CD4-positive, alpha-beta T cell (primary cell): Measurements from ENCODE around the gene REXO5. TPM values are rescaled to one million over a fixed set of nuclear protein-coding genes. Genes with fewer than 3 reads are reported as not detected.

Source experiments
- ATAC-seq: fragments of 200-7000 bp; cut with Tn5 transposase; one replicate; pipeline ENCODE4 v1.10.0; 2022; ENCODE audit warnings: mild to moderate bottlenecking; ENCODE audit not compliant: poor library complexity
- CTCF ChIA-PET: fragments of 350-600 bp; sonication (Branson Sonifier 250); formaldehyde crosslinking; loops from one replicate; lab custom pipeline; 2021; ENCODE audit warnings: antibody characterized with exemption, inconsistent platforms; lab: Charles Lee
- POLR2A ChIA-PET: fragments of 350-600 bp; sonication (Branson Sonifier 250); formaldehyde crosslinking; loops from one replicate; lab custom pipeline; 2021; ENCODE audit warnings: antibody characterized with exemption, inconsistent platforms; lab: Charles Lee
- DNase-seq, 14 experiments: peaks; one replicate each; pipeline ENCODE4 v3.0.0-alpha.2; 2013 to 2020; ENCODE audit warnings: mixed read lengths in 2 of 14
- H3K27ac ChIP-seq, 2 donors: one replicate each; pipeline versions ENCODE4 v1.5.1 to v1.7.0; 2013; ENCODE audit warnings: low read length in 2 of 2, low read depth in 1 of 2, mild to moderate bottlenecking in 1 of 2
- H3K27me3 ChIP-seq, 2 experiments: 1 replicate in 1 of 2; 2 replicates in 1 of 2; pipeline versions ENCODE4 v1.6.1 to v1.7.0; 2013; ENCODE audit warnings: low read length in 2 of 2, control low read depth in 1 of 2, mild to moderate bottlenecking in 1 of 2, moderate library complexity in 1 of 2; ENCODE audit not compliant: insufficient read depth in 2 of 2, control insufficient read depth in 1 of 2
- H3K36me3 ChIP-seq: one replicate; pipeline ENCODE4 v1.6.1; 2013; ENCODE audit warnings: low read length, control low read depth; ENCODE audit not compliant: insufficient read depth
- H3K4me1 ChIP-seq: one replicate; pipeline ENCODE4 v1.6.1; 2013; ENCODE audit warnings: low read length, control low read depth; ENCODE audit not compliant: insufficient read depth
- H3K4me3 ChIP-seq: one replicate; pipeline ENCODE4 v1.5.1; 2013; ENCODE audit warnings: mild to moderate bottlenecking, low read length, moderate library complexity
- H3K9me3 ChIP-seq, 2 experiments: 1 replicate in 1 of 2; 2 replicates in 1 of 2; pipeline versions ENCODE4 v1.6.1 to v1.7.0; 2013; ENCODE audit warnings: low read length in 2 of 2, mild to moderate bottlenecking in 2 of 2, control low read depth in 1 of 2, moderate library complexity in 1 of 2; ENCODE audit not compliant: control insufficient read depth in 1 of 2, insufficient read depth in 1 of 2
- H3K27ac Mint-ChIP-seq: one replicate; pipeline ENCODE4 v1.8.0; 2020; ENCODE audit warnings: mixed read lengths
- H3K27me3 Mint-ChIP-seq: one replicate; pipeline ENCODE4 v1.8.0; 2021; ENCODE audit warnings: mixed read lengths
- H3K36me3 Mint-ChIP-seq: one replicate; pipeline ENCODE4 v1.8.0; 2021; ENCODE audit warnings: low read depth, mixed read lengths
- H3K4me1 Mint-ChIP-seq: one replicate; pipeline ENCODE4 v1.8.0; 2021; ENCODE audit warnings: low read depth, mixed read lengths
- H3K4me3 Mint-ChIP-seq: one replicate; pipeline ENCODE4 v1.8.0; 2020; ENCODE audit warnings: mild to moderate bottlenecking, mixed read lengths
- H3K9me3 Mint-ChIP-seq: one replicate; pipeline ENCODE4 v1.8.0; 2020; ENCODE audit warnings: mixed read lengths
- intact Hi-C, 2 experiments: fragments of 100-400 bp; cut with DNase I in 1 of 2; cut with micrococcal nuclease in 1 of 2; formaldehyde crosslinking; loops; one replicate each; pipeline versions ENCODE4 v1.15.1 to v1.9.0; 2023 to 2025; cut with DNase I, micrococcal nuclease
- total RNA-seq, 174 experiments: library from RNA in 2 of 174; stranded (reverse) in 2 of 174; gene quantifications; one replicate each; pipeline ENCODE4 v1.2.3 and lab custom pipeline; 2021 to 2026
- TF ChIP-seq, protein P1 (sequence below): fragments of 200-600 bp; IDR thresholded peaks from one replicate; pipeline ENCODE4 v1.8.0; 2022; ENCODE audit warnings: antibody characterized with exemption, mild to moderate bottlenecking

The REXO5 gene
- total RNA-seq, 2 experiments from 2014 or later = 0.56 TPM; not detected in 1

DNA sequence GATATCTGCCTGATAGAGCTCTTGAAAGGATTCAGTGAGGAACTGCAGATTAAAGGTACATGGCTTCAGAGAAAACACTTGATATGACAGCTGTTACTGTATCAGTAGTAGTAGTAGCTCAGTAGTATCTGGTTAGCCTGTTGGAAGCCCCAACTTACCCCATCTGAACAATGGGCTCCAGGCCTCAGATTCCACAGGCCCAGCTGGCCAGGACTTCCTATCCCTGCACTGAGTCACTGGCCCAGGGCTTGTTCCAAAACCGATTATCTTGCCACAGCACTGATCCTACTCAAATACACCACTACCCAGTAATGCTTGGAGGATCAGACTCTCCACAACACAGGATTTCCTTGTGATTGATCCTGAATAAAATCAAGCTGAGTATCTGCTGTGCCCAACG is 61.3 kb downstream of the REXO5 start:
- no peak overlapping the region for H3K27ac ChIP-seq
- H3K4me1 ChIP-seq = no peaks in the 10 kb centered on the region
- no peaks in the 10 kb centered on the region for H3K27me3 ChIP-seq
- DNase-seq (no peak), ATAC-seq (no peak)
- no peak overlapping the region for H3K4me3 ChIP-seq
- intact Hi-C loops = no loop called here
- Mint-ChIP-seq H3K36me3 (peaks cover 6% of the 10 kb centered on the region), H3K9me3 (no peaks in the 10 kb centered on the region), H3K27me3 (no peaks in the 10 kb centered on the region), H3K4me1 (peaks cover 9% of the 10 kb centered on the region), H3K27ac (no peak overlapping the region), H3K4me3 (no peak overlapping the region)
- ChIA-PET POLR2A (no interaction called here), CTCF (no interaction called here)
- no peaks in the 10 kb centered on the region for H3K36me3 ChIP-seq
- TF ChIP-seq, protein P1, sequence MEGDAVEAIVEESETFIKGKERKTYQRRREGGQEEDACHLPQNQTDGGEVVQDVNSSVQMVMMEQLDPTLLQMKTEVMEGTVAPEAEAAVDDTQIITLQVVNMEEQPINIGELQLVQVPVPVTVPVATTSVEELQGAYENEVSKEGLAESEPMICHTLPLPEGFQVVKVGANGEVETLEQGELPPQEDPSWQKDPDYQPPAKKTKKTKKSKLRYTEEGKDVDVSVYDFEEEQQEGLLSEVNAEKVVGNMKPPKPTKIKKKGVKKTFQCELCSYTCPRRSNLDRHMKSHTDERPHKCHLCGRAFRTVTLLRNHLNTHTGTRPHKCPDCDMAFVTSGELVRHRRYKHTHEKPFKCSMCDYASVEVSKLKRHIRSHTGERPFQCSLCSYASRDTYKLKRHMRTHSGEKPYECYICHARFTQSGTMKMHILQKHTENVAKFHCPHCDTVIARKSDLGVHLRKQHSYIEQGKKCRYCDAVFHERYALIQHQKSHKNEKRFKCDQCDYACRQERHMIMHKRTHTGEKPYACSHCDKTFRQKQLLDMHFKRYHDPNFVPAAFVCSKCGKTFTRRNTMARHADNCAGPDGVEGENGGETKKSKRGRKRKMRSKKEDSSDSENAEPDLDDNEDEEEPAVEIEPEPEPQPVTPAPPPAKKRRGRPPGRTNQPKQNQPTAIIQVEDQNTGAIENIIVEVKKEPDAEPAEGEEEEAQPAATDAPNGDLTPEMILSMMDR = no peak
- no peaks in the 10 kb centered on the region for H3K9me3 ChIP-seq

DNA sequence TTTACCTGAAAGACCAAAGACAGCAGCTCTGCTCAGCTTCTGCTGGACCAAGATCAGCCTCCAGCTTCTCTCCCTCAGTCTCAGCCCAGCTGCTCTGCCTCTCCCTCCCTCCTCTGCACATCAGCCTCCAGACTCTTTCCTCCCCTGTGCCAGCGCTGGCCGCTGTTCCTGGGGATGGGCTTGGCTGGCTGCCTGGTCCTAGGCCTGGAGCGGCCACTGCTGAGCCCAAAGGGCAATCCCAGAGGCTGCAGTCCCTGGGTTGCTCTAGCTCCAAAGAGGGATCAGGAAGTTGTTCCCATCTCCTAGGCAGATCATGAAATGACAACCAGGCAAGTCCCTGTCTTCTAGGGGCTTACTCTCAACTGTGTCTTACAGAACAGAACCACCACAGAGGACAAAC is 62.6 kb downstream of the REXO5 start:
- Mint-ChIP-seq H3K4me1 (peaks cover 19% of the 10 kb centered on the region), H3K9me3 (no peaks in the 10 kb centered on the region), H3K4me3 (no peak overlapping the region), H3K36me3 (no peaks in the 10 kb centered on the region), H3K27me3 (no peaks in the 10 kb centered on the region), H3K27ac (no peak overlapping the region)
- intact Hi-C loops = no loop called here
- DNase-seq (no peak), ATAC-seq (no peak)
- CTCF ChIA-PET = no interaction called here
- no peak overlapping the region for H3K27ac ChIP-seq
- POLR2A ChIA-PET = no interaction called here
- H3K4me3 ChIP-seq = no peak overlapping the region
- TF ChIP-seq, protein P1 = no peak
- no peaks in the 10 kb centered on the region for H3K9me3 ChIP-seq
- H3K4me1 ChIP-seq = peaks cover 7% of the 10 kb centered on the region
- H3K36me3 ChIP-seq = no peaks in the 10 kb centered on the region
- no peaks in the 10 kb centered on the region for H3K27me3 ChIP-seq

DNA sequence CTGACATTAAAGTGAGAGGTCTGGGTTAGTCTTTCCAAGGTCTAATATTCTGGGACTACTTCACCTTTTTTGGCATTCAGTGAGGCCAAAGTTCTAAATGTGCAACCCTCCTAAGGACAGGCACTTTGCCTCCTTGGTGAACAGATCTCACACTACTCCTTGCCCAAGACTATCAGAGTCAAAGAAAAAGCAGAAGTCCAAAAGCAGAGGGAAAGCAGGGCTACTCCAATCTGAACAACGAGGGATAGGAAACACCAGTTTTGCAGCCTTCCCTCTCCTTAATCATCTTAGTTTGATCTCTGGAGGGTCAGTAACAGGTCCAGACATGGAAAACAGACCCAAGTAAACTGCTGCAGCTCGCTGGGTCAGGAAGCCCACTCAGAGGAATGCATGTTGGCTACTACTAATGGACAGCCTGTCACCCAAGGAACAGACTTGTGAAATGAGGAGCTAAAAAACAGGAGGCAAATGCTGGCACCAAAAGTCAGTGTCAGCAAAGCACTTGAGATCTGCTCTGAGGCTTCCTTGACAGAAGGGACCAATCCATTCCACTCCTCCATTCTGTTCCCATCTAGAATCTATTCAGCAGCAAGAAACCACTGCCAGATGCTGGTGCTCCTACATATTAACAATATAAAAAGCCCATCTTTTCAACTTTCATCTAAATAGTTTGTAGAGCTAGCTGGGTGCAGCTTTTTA is 63.9 kb downstream of the REXO5 start:
- H3K36me3 Mint-ChIP-seq = no peaks in the 10 kb centered on the region
- no peak overlapping the region for H3K4me3 Mint-ChIP-seq
- no peak overlapping the region for H3K27ac Mint-ChIP-seq
- Histone ChIP-seq H3K4me1 (peaks cover 16% of the 10 kb centered on the region), H3K9me3 (no peaks in the 10 kb centered on the region), H3K4me3 (no peak overlapping the region), H3K27me3 (no peaks in the 10 kb centered on the region), H3K36me3 (no peaks in the 10 kb centered on the region), H3K27ac (no peak overlapping the region)
- CTCF ChIA-PET = interaction anchor here (1.0 kb wide), 1 partner anchor 21 kb away, joined by 3 read pairs; no protein-coding TSS in a partner anchor
- H3K27me3 Mint-ChIP-seq = no peaks in the 10 kb centered on the region
- DNase-seq = no peak
- POLR2A ChIA-PET = no interaction called here
- TF ChIP-seq, protein P1 = no peak
- intact Hi-C loops = no loop called here
- H3K9me3 Mint-ChIP-seq = no peaks in the 10 kb centered on the region
- no peak for ATAC-seq
- H3K4me1 Mint-ChIP-seq = peaks cover 27% of the 10 kb centered on the region
